Activated B cell treated with CpG ODN at 0.5 μM for 24 hours (primary cell): ENCODE measurements around the gene LRRC8C. TPM values are rescaled to one million over a fixed set of nuclear protein-coding genes. Genes with fewer than 3 reads are reported as not detected.

Experiments used
- ATAC-seq: fragments of 200-7000 bp; cut with Tn5 transposase; one replicate; pipeline ENCODE4 v1.10.0; 2021; ENCODE audit warnings: low read depth, mild to moderate bottlenecking, moderate library complexity
- CTCF ChIA-PET: fragments of 350-600 bp; sonication (Branson Sonifier 250); formaldehyde crosslinking; loops from one replicate; lab custom pipeline; 2021; ENCODE audit warnings: antibody characterized with exemption; lab: Charles Lee
- POLR2A ChIA-PET: fragments of 350-600 bp; sonication (Branson Sonifier 250); formaldehyde crosslinking; loops from one replicate; lab custom pipeline; 2021; ENCODE audit warnings: antibody characterized with exemption; lab: Charles Lee
- DNase-seq: peaks from one replicate; pipeline ENCODE4 v3.0.0; 2022
- H3K27ac Mint-ChIP-seq: one replicate; pipeline ENCODE4 v1.8.0; 2020; ENCODE audit warnings: mixed read lengths
- H3K27me3 Mint-ChIP-seq: one replicate; pipeline ENCODE4 v1.8.0; 2021; ENCODE audit warnings: mixed read lengths
- H3K36me3 Mint-ChIP-seq: one replicate; pipeline ENCODE4 v1.8.0; 2021; ENCODE audit warnings: low read depth, mixed read lengths
- H3K4me1 Mint-ChIP-seq: one replicate; pipeline ENCODE4 v1.8.0; 2021; ENCODE audit warnings: mixed read lengths
- H3K4me3 Mint-ChIP-seq: one replicate; pipeline ENCODE4 v1.8.0; 2020; ENCODE audit warnings: mild to moderate bottlenecking, mixed read lengths
- H3K9me3 Mint-ChIP-seq: one replicate; pipeline ENCODE4 v1.8.0; 2020; ENCODE audit warnings: mixed read lengths
- CTCF ChIP-seq: fragments of 200-600 bp; IDR thresholded peaks from one replicate; pipeline ENCODE4 v1.8.0; 2022; ENCODE audit warnings: antibody characterized with exemption, mild to moderate bottlenecking
- intact Hi-C: fragments of 100-400 bp; cut with micrococcal nuclease; formaldehyde crosslinking; loops from one replicate; pipeline ENCODE4 v1.15.1; 2024
- total RNA-seq: library from RNA; stranded (reverse); gene quantifications from 2 replicates; pipeline ENCODE4 v1.2.3, GENCODE V29; 2022

Gene LRRC8C
- total RNA-seq, 1 donor from 2014 or later: 8.4 TPM

GRCh38 chr1:89659322-89660081 lies 26.6 kb downstream of the LRRC8C start:
- DNase-seq: no peak
- H3K27me3 Mint-ChIP-seq: no peaks in the 10 kb centered on the region
- no peak for TF ChIP-seq CTCF
- H3K27ac Mint-ChIP-seq: peak overlapping the region; percentile 64
- ChIA-PET CTCF (interaction anchor here (1.1 kb wide), 1 partner anchor 176 kb away, joined by 4 read pairs; no protein-coding TSS in a partner anchor), POLR2A (interaction anchor here (0.6 to 1.4 kb wide), 3 partner anchors 12 to 59 kb away, joined by 3 to 4 read pairs (median 3); no protein-coding TSS in a partner anchor)
- no peak for ATAC-seq
- H3K9me3 Mint-ChIP-seq: no peaks in the 10 kb centered on the region
- no peak overlapping the region for H3K4me3 Mint-ChIP-seq
- intact Hi-C loops: loop anchor here (2.0 kb wide), 1 partner anchor 15 kb away; no protein-coding TSS in a partner anchor
- H3K36me3 Mint-ChIP-seq: peaks cover 4% of the 10 kb centered on the region
- peaks cover 61% of the 10 kb centered on the region for H3K4me1 Mint-ChIP-seq

GRCh38 chr1:89660224-89661061 lies 27.5 kb downstream of the LRRC8C start:
- intact Hi-C loops: loop anchor here (1.0 kb wide), 1 partner anchor 10 kb away; no protein-coding TSS in a partner anchor
- POLR2A ChIA-PET: interaction anchor here (1.4 kb wide), 1 partner anchor 13 kb away, joined by 4 read pairs; no protein-coding TSS in a partner anchor
- no peaks in the 10 kb centered on the region for H3K27me3 Mint-ChIP-seq
- H3K4me3 Mint-ChIP-seq: no peak overlapping the region
- H3K4me1 Mint-ChIP-seq: peaks cover 54% of the 10 kb centered on the region
- peaks cover 4% of the 10 kb centered on the region for H3K36me3 Mint-ChIP-seq
- H3K9me3 Mint-ChIP-seq: no peaks in the 10 kb centered on the region
- ATAC-seq: no peak
- H3K27ac Mint-ChIP-seq: peak overlapping the region; percentile 26
- no peak for TF ChIP-seq CTCF
- no peak for DNase-seq
- CTCF ChIA-PET: interaction anchor here (1.1 kb wide), 1 partner anchor 177 kb away, joined by 4 read pairs; no protein-coding TSS in a partner anchor

GRCh38 chr1:89665941-89666340 lies 33.0 kb downstream of the LRRC8C start:
- ATAC-seq (no peak), DNase-seq (no peak)
- POLR2A ChIA-PET: no interaction called here
- TF ChIP-seq CTCF: no peak
- H3K9me3 Mint-ChIP-seq: no peaks in the 10 kb centered on the region
- H3K27me3 Mint-ChIP-seq: no peaks in the 10 kb centered on the region
- CTCF ChIA-PET: no interaction called here
- H3K4me3 Mint-ChIP-seq: no peak overlapping the region
- intact Hi-C loops: no loop called here
- H3K36me3 Mint-ChIP-seq: peaks cover 4% of the 10 kb centered on the region
- no peak overlapping the region for H3K27ac Mint-ChIP-seq
- peaks cover 63% of the 10 kb centered on the region for H3K4me1 Mint-ChIP-seq

GRCh38 chr1:89666640-89667039 lies 33.7 kb downstream of the LRRC8C start:
- DNase-seq: no peak
- H3K36me3 Mint-ChIP-seq: peaks cover 3% of the 10 kb centered on the region
- H3K27ac Mint-ChIP-seq: no peak overlapping the region
- intact Hi-C loops: no loop called here
- TF ChIP-seq CTCF: no peak
- no peak for ATAC-seq
- no peak overlapping the region for H3K4me3 Mint-ChIP-seq
- ChIA-PET POLR2A (no interaction called here), CTCF (interaction anchor here (1.1 to 1.3 kb wide), 2 partner anchors 10 to 34 kb away, joined by 3 read pairs; partner anchors contain the start of gene LRRC8C)
- no peaks in the 10 kb centered on the region for H3K27me3 Mint-ChIP-seq
- H3K9me3 Mint-ChIP-seq: no peaks in the 10 kb centered on the region
- peaks cover 62% of the 10 kb centered on the region for H3K4me1 Mint-ChIP-seq
